Measurements from ENCODE around the gene BICD2.

DNA sequence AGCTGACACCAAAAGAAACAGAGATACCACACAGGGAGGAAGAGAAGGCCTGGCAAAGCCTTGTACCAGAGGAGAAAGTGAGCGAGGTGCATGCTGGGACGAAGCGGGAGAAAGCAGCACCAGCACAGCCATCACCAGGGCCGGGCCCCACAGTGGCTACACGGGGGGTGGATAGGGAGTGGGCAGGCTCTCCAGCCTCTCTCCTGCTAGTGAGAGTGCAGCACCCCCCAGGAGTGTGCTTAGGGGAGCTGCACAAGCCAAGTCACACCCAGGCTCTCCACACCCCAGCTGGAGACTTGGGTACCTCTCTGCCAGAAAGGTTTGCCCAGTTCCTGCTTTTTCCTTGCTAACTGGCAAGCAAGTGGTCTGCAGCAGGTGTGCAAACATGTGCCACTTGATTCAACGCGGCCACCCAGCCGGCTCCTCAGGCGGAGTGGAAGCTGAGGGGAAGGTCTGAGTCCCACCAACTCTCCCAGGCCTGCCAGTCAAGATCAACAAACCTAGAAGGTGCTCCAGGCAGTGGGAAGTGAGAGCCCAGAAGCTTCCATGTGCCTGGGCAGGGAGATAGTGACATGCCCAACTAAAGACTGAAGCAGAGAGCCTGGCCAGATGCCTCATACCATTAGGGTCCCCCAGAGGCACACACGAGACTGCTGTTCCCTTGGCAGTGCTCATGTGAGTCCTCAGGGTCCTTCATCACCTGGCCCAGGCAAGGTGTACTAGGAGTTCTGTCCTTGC is 39.9 kb downstream of the BICD2 start:
- TF ChIP-seq, protein P1, sequence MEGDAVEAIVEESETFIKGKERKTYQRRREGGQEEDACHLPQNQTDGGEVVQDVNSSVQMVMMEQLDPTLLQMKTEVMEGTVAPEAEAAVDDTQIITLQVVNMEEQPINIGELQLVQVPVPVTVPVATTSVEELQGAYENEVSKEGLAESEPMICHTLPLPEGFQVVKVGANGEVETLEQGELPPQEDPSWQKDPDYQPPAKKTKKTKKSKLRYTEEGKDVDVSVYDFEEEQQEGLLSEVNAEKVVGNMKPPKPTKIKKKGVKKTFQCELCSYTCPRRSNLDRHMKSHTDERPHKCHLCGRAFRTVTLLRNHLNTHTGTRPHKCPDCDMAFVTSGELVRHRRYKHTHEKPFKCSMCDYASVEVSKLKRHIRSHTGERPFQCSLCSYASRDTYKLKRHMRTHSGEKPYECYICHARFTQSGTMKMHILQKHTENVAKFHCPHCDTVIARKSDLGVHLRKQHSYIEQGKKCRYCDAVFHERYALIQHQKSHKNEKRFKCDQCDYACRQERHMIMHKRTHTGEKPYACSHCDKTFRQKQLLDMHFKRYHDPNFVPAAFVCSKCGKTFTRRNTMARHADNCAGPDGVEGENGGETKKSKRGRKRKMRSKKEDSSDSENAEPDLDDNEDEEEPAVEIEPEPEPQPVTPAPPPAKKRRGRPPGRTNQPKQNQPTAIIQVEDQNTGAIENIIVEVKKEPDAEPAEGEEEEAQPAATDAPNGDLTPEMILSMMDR (IDR thresholded peaks at IDR 0.05), result no peak
- TF ChIP-seq ZFX (IDR thresholded peaks at IDR 0.05; ENCODE audit: borderline replicate concordance), result no peak

Data from 22Rv1 (cell line).